SJCRH30 (cell line): ENCODE measurements around the gene CNTNAP2. TPM values are rescaled to one million over a fixed set of nuclear protein-coding genes. Genes with fewer than 3 reads are reported as not detected.

Experiments used
- DNase-seq, 2 experiments: peaks; one replicate each; pipeline ENCODE4 v3.0.0-alpha.2; 2015 to 2020
- H3K27ac ChIP-seq: fragments of 250-450 bp; sonication (Bioruptor Pico); 2 replicates; pipeline ENCODE4 v1.5.1; 2020; ENCODE audit warnings: mild to moderate bottlenecking, moderate library complexity
- H3K27me3 ChIP-seq: fragments of 250-450 bp; sonication (Bioruptor Pico); 2 replicates; pipeline ENCODE4 v1.5.1; 2020; ENCODE audit warnings: mild to moderate bottlenecking, moderate library complexity
- H3K36me3 ChIP-seq: fragments of 250-450 bp; sonication (Bioruptor Pico); 2 replicates; pipeline ENCODE4 v1.5.1; 2020; ENCODE audit warnings: mild to moderate bottlenecking, moderate library complexity
- H3K4me1 ChIP-seq: fragments of 250-450 bp; sonication (Bioruptor Pico); 2 replicates; pipeline ENCODE4 v1.5.1; 2020; ENCODE audit warnings: mild to moderate bottlenecking, moderate library complexity
- H3K4me3 ChIP-seq: fragments of 250-450 bp; sonication (Bioruptor Pico); 2 replicates; pipeline ENCODE4 v1.5.1; 2020; ENCODE audit warnings: mild to moderate bottlenecking, moderate library complexity
- H3K9me3 ChIP-seq: fragments of 250-450 bp; sonication (Bioruptor Pico); replicated peaks from 2 replicates; pipeline ENCODE4 v1.5.1; 2020; ENCODE audit warnings: mild to moderate bottlenecking, moderate library complexity
- total RNA-seq: library from RNA; depleted of rRNA; stranded (reverse); fragments of >200 nt; shearing (Covaris generic); gene quantifications from 2 replicates; pipeline ENCODE4 v1.2.3, GENCODE V29; 2014

CNTNAP2 gene
- total RNA-seq, 1 experiment from 2014 or later, result not detected

DNA sequence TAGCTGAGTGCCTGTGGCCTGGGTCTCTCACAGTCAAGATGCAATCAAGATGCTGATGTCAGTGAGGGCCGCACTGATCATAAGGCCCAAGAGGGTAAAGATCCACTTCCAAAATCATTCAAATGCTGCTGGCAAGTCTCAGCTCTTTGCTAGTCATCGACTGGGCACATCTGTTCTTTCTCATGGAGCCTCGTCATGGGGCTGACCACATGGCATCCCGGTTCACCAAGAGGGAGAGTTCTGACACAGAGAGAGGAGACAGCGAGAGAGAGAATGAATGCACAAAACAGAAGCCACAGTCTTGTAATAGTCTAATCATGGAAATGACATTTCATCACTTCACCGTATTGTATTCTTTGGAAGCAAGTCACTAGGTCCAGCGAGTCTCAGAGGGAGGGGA lies 1406.5 kb downstream of the CNTNAP2 start:
- H3K27ac ChIP-seq, result no peak overlapping the region
- H3K36me3 ChIP-seq, result no peaks in the 10 kb centered on the region
- no peaks in the 10 kb centered on the region for H3K4me1 ChIP-seq
- H3K27me3 ChIP-seq, result 0 out of 2 replicates have a peak, but pooled peaks cover 3% of the 10 kb centered on the region
- H3K9me3 ChIP-seq, result no peaks in the 10 kb centered on the region
- no peak for DNase-seq
- no peak overlapping the region for H3K4me3 ChIP-seq

DNA sequence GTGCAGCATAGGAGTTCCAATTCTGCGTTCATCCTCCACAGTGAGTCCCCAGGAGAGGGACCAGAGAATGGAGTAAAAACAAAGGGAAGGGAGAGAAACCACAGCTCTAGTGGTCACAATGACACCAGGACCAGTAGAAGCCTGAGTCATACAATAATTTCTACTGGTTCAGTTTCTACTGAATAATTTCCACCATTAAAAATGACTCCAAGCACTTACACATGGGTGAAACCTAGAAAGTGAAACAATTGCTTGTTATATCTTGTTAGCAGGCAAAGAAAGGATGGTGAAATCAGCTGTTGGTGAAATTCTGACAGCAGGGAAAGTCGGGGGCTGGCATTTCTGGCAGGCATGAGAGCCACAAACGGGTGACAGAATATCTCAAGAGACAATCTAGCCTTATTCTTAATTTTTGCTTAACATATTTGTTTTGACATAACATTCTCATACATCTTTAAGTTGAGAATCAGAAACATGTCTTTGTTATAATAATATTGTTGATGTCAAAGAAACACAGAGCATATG lies 1408.2 kb downstream of the CNTNAP2 start:
- H3K36me3 ChIP-seq, result no peaks in the 10 kb centered on the region
- no peak overlapping the region for H3K4me3 ChIP-seq
- no peaks in the 10 kb centered on the region for H3K9me3 ChIP-seq
- no peak for DNase-seq
- H3K27me3 ChIP-seq, result 0 out of 2 replicates have a peak, but pooled peaks cover 3% of the 10 kb centered on the region
- no peak overlapping the region for H3K27ac ChIP-seq
- no peaks in the 10 kb centered on the region for H3K4me1 ChIP-seq

DNA sequence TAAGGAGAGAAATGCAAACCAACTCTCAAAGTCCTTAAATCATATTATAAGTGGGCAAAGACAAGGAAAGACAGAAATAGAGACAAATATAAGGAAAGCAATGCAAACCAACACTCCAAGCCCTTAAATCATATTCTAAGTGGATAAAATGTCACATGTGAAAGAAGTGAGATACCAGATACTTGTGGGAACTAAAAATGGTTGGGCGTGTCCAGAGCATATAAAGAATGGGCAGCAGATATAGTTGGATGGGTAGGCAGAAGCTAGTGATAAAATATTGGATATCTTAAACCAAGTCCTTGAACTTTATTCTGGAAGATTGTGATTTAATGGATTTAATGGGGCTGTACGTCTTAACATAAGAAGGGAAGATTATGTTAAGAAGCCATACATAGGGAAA lies 1408.7 kb downstream of the CNTNAP2 start:
- no peak for DNase-seq
- no peaks in the 10 kb centered on the region for H3K36me3 ChIP-seq
- H3K4me1 ChIP-seq, result no peaks in the 10 kb centered on the region
- no peak overlapping the region for H3K27ac ChIP-seq
- H3K4me3 ChIP-seq, result no peak overlapping the region
- H3K27me3 ChIP-seq, result 0 out of 2 replicates have a peak, but pooled peaks cover 3% of the 10 kb centered on the region
- no peaks in the 10 kb centered on the region for H3K9me3 ChIP-seq

DNA sequence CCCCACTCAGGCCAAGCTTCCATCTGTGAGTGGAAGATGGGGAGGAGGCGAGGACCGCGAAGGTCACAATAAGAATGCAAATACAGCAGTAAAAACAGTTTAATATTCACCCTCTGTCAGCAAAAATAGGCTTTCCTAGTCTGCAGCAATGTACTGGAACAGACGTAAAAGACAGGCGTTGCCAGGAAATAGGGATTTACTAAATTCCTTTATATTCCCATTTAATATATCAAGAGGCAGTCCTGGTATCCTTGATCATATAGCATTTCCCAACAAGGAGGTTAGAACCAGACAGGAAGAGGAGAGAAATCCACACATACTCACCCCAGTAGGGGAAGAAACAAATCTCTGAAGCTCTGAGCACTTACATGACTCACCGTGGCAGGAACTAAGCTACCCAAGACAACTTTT lies 1419.1 kb downstream of the CNTNAP2 start:
- no peak for DNase-seq
- H3K4me3 ChIP-seq, result no peak overlapping the region
- no peaks in the 10 kb centered on the region for H3K36me3 ChIP-seq
- no peak overlapping the region for H3K27ac ChIP-seq
- H3K27me3 ChIP-seq, result no peaks in the 10 kb centered on the region; the same call in 1 of the 2 replicates
- no peaks in the 10 kb centered on the region for H3K9me3 ChIP-seq
- no peaks in the 10 kb centered on the region for H3K4me1 ChIP-seq

DNA sequence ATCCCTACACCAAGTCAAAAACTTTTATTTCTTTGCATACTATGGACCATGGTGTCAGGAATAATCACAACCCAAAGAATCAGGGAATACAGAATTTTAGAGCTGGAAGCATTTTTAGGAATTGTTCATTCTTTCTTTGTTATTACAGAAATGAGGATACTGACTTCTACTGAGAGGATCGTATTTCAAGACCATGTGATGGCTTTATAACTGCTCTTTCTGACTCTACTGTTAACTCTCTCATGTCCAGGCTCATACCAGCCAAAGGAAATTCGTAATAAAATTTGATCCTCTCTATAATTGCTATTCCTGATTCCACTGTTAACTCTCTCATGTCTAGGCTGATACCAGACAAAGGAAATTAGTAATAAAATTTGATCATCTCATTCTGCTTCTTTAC lies 1423.1 kb downstream of the CNTNAP2 start:
- Histone ChIP-seq H3K27me3 (no peaks in the 10 kb centered on the region), H3K4me3 (no peak overlapping the region), H3K9me3 (no peaks in the 10 kb centered on the region), H3K36me3 (no peaks in the 10 kb centered on the region), H3K4me1 (no peaks in the 10 kb centered on the region), H3K27ac (no peak overlapping the region)
- DNase-seq, result no peak

DNA sequence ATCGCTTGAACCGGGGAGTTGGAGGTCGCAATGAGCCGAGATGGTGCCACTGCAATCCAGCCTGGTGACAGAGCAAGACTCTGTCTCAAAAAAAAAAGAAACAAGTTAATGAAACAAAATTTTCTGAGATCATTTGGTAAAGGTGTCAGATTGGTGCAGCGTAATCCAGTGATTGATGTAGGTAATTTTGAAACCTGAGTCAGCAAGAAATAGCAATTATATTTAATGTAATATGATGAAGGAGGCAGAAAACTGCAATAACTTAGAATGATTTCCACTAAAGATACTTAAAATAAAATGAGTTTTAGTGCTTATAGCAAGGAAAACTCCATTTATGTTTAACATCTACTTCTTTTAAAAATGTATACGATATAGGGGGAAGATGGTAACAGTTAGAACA lies 1424.1 kb downstream of the CNTNAP2 start:
- Histone ChIP-seq H3K27ac (no peak overlapping the region), H3K9me3 (no peaks in the 10 kb centered on the region), H3K27me3 (no peaks in the 10 kb centered on the region), H3K36me3 (no peaks in the 10 kb centered on the region), H3K4me1 (no peaks in the 10 kb centered on the region), H3K4me3 (no peak overlapping the region)
- DNase-seq, result no peak

DNA sequence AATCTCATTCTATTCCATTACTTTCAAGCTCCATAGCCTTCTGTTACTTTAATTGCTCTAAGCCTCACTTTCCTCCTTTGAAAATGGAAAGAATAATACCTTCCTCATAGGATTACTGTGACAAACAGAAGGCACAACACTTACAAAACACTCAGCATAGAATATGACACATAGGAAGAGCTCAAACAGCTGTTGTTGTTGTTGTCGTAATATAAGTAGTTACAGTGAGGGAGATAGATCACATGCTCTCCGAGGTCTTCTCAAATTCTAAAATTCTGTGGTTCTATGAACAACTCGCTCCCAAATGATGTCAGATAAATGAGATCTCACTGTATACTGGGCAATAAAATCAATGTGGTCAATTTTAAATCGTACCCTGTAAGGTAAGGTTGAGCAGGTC lies 1424.7 kb downstream of the CNTNAP2 start:
- no peak for DNase-seq
- Histone ChIP-seq H3K9me3 (no peaks in the 10 kb centered on the region), H3K27ac (no peak overlapping the region), H3K36me3 (no peaks in the 10 kb centered on the region), H3K27me3 (no peaks in the 10 kb centered on the region), H3K4me3 (no peak overlapping the region), H3K4me1 (no peaks in the 10 kb centered on the region)

DNA sequence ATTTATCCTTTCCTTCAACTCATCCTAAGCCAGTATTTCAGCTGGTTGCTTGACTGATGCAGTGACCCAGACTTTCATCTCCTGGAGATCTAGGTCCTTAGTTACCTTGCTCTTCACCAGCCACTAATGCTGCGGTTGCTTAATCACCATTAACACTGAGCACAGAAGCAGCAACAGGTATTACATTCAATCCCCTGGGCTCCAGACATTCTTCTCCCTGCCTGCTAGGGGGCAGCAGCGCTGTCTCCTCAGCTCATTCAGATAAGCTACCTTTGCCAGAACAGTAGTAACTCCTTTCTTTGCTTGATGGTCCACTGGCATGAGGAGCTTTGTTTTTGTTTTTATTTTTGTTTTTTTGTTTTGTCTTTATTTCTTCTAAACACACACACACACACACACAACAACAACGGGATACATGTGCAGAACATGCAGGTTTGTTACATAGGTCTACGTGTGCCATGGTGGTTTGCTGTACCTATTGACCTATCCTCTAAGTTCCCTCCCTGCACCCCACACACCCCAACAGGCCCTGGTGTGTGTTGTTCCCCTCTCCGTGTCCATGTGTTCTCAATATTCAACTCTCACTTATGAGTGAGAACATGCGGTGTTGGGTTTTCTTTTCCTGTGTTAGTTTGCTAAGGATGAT lies 1430.8 kb downstream of the CNTNAP2 start:
- Histone ChIP-seq H3K4me3 (no peak overlapping the region), H3K9me3 (no peaks in the 10 kb centered on the region), H3K4me1 (no peaks in the 10 kb centered on the region), H3K27ac (no peak overlapping the region), H3K36me3 (no peaks in the 10 kb centered on the region), H3K27me3 (no peaks in the 10 kb centered on the region)
- peak; percentile 44 to 76 for DNase-seq

DNA sequence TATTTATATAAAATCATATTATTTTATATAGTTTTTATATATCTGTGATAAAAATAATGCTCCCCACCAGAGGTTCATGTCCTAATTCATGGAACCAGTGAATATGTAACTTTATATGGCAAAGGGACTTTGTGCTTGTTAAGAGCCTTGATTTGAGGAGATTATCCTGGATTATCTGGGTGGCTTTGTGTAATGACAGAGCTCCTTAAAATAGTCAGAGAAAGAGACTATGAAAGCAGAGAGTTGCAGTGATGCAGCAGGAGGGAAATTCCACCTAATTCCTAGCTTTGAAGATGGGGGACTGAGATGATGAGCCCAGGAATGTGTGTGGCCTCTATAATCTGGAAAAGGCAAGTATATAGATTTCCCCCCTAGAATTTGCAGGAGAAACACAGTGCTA lies 1439.7 kb downstream of the CNTNAP2 start:
- H3K36me3 ChIP-seq, result no peaks in the 10 kb centered on the region
- H3K27ac ChIP-seq, result no peak overlapping the region
- no peaks in the 10 kb centered on the region for H3K9me3 ChIP-seq
- H3K27me3 ChIP-seq, result no peaks in the 10 kb centered on the region
- H3K4me3 ChIP-seq, result no peak overlapping the region
- no peaks in the 10 kb centered on the region for H3K4me1 ChIP-seq
- DNase-seq, result peak in 1 of 2 experiments; percentile 2

DNA sequence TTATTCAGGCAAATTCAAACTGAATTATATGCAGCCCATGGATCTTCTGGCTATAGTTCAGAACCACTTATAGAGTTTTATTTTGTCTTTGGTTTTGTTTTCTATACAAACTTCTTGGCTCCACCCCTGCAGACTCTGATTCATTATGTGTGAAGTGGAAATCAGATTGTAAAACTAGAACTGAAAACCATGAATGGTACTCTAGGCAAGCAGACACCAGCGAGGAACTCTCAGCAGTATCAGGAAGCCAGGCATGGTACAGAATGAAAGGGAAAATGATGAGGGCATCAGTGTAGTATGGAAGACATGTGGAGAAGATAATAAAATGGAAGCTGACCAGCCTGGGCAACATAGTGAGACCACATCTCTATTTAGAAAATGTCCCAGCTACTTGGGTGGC lies 1447.1 kb downstream of the CNTNAP2 start:
- Histone ChIP-seq H3K4me3 (no peak overlapping the region), H3K36me3 (no peaks in the 10 kb centered on the region), H3K27me3 (no peaks in the 10 kb centered on the region), H3K9me3 (no peaks in the 10 kb centered on the region), H3K4me1 (no peaks in the 10 kb centered on the region), H3K27ac (no peak overlapping the region)
- DNase-seq, result no peak

DNA sequence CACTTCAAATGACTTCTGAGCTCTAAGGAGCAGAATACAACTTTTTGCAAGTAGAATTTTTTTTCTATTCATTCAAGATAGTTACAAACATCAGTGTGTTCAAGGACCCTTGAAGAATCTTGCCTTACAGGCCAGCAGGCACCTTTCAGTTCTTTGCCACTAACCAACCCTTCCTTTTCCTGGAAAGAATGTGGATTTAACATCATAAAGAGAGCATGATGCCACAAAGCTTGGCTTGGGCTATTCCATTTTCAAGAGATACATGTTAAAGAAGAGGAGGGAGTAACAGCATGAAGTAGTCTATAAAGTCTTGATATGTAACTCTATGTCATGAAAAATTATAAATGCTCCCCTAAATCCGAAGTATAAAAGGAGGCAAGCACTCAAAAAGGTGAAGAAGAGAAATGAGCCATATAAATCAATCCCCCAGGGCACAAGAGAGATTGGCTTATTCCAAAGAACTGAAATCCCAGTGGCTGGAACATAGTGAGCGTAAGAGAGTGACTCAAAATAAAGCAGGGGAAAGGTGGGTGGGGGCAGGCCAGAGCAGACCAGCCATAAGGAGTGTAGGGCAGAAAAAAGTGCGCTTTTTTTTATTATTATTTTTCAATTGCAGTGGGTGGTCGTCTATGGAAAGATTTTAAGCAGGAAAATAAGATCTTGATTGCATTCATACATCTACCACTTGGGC lies 1448.3 kb downstream of the CNTNAP2 start:
- no peak for DNase-seq
- no peak overlapping the region for H3K27ac ChIP-seq
- H3K4me3 ChIP-seq, result no peak overlapping the region
- H3K27me3 ChIP-seq, result no peaks in the 10 kb centered on the region
- no peaks in the 10 kb centered on the region for H3K4me1 ChIP-seq
- no peaks in the 10 kb centered on the region for H3K9me3 ChIP-seq
- no peaks in the 10 kb centered on the region for H3K36me3 ChIP-seq

DNA sequence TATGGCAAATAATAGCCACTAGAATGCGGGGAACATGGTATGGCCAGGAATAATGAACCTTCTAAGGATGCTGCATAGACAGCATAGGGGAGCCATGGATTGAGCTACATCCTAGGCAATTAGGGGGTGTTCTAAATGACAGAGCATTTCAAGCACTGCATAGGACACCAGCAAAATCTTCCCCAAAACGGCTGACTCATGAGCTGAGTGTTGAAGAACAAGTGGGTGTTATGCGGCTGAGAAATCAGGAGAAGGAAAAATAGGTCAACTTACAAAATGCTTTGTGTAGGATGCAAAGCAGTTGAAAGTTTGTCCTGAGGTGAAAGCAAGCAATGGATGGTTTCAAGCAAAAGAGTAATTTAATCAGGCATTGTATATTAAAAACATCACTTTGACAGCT lies 1450.4 kb downstream of the CNTNAP2 start:
- Histone ChIP-seq H3K4me3 (no peak overlapping the region), H3K27me3 (no peaks in the 10 kb centered on the region), H3K27ac (no peak overlapping the region), H3K9me3 (no peaks in the 10 kb centered on the region), H3K4me1 (no peaks in the 10 kb centered on the region), H3K36me3 (no peaks in the 10 kb centered on the region)
- DNase-seq, result no peak

DNA sequence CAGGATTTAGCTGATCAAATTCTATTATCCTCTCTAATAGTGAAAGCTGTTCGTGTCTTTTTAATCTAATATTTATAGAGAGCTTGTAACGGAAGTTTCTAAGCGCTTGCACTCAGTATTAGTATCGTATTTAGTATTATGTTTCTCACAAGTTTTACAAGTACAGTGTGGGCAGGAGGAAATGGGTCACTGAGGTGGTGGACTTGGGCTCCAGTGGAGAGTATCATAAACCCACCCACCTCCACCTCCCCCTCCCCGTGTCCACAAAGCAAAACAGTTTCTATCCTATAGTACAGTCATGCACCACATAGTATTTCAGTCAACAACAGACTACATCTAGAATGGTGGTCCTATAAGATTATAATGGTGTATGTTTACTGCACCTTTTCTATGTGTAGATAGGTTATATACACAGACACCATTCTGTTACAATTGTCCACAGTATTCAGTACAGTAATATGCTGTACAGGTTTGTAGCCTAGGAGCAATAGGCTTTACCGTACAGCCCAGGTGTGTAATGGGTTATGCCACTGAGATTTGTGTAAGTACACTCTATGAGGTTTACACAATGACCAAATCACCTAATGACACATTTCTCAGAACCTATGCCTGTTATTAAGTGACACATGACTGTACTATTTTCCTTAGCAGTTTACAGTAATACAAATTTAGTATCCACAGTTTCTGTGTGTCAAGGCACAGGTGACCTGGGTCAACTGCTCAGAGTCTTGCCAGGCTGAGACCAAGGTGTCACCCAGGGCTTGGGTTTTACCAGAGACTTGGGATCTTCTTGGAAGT lies 1452.7 kb downstream of the CNTNAP2 start:
- no peaks in the 10 kb centered on the region for H3K4me1 ChIP-seq
- no peaks in the 10 kb centered on the region for H3K9me3 ChIP-seq
- no peaks in the 10 kb centered on the region for H3K36me3 ChIP-seq
- no peaks in the 10 kb centered on the region for H3K27me3 ChIP-seq
- H3K27ac ChIP-seq, result no peak overlapping the region
- H3K4me3 ChIP-seq, result no peak overlapping the region
- DNase-seq, result no peak

DNA sequence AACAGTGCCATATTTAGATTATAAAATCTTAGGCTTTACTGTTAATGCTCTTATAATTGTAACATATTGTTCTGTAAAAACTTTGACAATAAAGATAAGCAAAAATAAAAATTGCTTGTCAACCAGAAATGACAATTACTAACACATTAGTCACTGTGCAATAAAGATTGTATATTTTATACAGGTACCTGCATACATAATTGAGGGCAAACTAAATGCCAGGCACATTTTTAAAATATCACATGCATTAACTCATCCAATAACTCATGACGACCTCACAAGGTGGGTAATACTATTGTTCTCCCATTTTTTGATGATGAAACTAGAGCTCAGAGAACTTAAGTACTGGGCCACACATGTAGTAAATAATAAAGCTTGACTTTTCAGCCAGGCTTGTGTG lies 1453.8 kb downstream of the CNTNAP2 start:
- Histone ChIP-seq H3K4me1 (no peaks in the 10 kb centered on the region), H3K36me3 (no peaks in the 10 kb centered on the region), H3K9me3 (no peaks in the 10 kb centered on the region), H3K27ac (no peak overlapping the region), H3K27me3 (no peaks in the 10 kb centered on the region), H3K4me3 (no peak overlapping the region)
- no peak for DNase-seq
